A673 (cell line): ENCODE data around the gene RNF220.

Experiments used
- EZH2 ChIP-seq: fragments of 200-600 bp; sonication (generic); IDR thresholded peaks from 2 replicates; pipeline ENCODE4 v1.6.1; 2017; ENCODE audit warnings: borderline replicate concordance, low read depth, mild to moderate bottlenecking, mixed read lengths, antibody characterized with exemption, low read length; ENCODE audit not compliant: poor library complexity, severe bottlenecking
- TF ChIP-seq, protein P1 (sequence below): fragments of 300-800, 200-600 bp; sonication (generic); conservative IDR thresholded peaks from 2 replicates; pipeline ENCODE4 v1.5.1; 2017; ENCODE audit warnings: low read depth, mild to moderate bottlenecking, antibody characterized with exemption, low read length, moderate library complexity, mixed read lengths

DNA sequence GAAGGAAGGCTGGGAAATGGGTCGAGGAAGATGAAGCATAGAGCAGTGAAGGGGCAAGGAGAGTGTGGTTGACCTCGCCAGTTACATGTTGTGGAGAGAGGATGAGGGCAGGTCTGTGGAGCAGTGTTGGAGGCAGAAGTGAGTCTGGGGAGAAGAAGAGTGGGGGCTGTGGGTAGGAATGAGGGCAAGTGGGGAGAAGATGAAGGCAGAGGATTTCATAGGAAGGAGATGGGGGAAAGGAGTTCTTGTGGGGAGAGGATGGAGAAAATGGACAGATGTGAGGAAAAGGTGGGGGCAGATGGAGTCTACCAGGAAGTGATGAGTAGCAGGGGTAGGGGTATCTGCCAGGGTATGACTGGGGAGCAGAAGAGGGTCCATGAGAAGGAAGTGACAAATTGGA, 273.1 kb downstream of the RNF220 start:
- TF ChIP-seq, protein P1, sequence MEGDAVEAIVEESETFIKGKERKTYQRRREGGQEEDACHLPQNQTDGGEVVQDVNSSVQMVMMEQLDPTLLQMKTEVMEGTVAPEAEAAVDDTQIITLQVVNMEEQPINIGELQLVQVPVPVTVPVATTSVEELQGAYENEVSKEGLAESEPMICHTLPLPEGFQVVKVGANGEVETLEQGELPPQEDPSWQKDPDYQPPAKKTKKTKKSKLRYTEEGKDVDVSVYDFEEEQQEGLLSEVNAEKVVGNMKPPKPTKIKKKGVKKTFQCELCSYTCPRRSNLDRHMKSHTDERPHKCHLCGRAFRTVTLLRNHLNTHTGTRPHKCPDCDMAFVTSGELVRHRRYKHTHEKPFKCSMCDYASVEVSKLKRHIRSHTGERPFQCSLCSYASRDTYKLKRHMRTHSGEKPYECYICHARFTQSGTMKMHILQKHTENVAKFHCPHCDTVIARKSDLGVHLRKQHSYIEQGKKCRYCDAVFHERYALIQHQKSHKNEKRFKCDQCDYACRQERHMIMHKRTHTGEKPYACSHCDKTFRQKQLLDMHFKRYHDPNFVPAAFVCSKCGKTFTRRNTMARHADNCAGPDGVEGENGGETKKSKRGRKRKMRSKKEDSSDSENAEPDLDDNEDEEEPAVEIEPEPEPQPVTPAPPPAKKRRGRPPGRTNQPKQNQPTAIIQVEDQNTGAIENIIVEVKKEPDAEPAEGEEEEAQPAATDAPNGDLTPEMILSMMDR: no peak
- TF ChIP-seq EZH2: no peak
